Activated T-cell treated with anti-CD3 and anti-CD28 coated beads for 1 hour (primary cell): Measurements from ENCODE around the gene ARHGDIB.

Experiments
- DNase-seq: peaks from one replicate; pipeline ENCODE4 v3.0.0-alpha.2; 2020; ENCODE audit warnings: low read depth

The ARHGDIB gene

DNA sequence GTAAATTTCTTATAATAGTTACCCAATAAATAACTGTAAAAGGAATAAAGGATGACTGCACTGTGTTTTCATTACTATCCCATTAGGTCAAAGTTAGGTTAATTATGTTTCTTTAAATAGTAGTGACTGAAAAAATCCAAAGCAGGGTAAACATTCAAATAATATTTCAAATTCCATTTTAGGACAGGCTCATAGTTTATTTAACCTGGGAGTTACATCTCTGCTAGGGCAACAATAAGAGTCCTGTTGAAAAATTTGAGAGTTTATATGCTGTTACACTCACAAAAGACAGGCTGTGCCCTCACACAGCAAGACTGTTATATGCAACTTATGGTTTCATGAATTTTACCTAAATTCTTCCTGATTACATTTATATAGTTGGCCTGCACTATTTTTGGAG lies 31.1 kb downstream of the ARHGDIB start:
- DNase-seq, result no peak

DNA sequence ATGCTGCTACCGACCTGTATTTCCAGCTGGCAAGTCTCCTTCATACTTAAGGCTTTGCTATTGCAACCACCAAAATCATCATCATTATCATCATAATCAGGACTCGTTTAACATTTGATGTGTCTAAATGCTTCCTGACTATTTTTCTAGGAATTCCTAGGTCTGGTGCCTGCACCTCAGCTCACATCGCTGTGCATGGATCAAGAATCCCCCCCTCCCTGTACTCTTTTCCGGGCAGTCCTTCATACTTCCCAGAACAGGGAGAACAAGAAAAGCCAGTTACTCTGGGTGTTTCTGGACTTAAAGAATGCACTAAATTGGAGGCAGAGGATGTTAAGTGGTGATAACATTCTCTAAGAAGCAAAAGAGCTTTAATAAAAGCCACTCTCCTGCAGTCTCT lies 32.5 kb downstream of the ARHGDIB start:
- no peak for DNase-seq

DNA sequence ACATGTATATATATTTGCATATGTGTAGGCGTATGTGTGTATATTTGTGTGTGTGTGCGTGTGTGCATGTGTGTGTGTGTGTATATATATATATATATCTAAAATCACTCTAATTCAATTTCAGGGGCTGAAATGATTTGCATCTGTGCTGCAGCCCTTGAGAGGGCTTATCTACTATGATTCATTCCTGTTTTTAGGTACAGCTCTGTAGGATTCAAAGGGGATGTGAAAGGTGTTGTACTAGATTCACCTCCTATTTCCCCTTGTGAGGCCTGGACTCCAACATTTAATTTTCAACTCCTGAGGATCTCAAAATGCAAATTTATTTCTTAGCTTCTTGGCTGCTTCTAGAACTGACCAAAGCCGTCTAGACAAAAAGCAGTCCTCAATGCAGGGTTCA lies 34.1 kb downstream of the ARHGDIB start:
- DNase-seq, result no peak

DNA sequence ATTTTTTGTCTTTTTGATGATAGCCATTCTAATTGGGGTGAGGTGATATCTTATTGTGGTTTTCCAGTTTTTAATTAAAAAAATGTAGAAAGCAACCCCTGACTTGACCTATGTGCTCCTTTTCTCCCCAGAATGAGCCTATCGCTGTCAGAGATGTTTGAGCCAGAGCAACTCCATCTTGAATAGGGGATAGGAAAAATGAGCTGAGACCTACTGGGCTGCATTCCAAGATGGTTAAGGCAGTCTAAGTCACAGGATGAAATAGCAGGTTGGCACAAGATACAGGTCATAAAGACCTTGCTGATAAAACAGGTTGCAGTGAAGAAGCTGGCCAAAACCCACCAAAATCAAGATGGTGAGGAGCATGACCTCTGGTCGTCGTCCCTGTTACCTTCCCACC lies 36.9 kb downstream of the ARHGDIB start:
- no peak for DNase-seq

DNA sequence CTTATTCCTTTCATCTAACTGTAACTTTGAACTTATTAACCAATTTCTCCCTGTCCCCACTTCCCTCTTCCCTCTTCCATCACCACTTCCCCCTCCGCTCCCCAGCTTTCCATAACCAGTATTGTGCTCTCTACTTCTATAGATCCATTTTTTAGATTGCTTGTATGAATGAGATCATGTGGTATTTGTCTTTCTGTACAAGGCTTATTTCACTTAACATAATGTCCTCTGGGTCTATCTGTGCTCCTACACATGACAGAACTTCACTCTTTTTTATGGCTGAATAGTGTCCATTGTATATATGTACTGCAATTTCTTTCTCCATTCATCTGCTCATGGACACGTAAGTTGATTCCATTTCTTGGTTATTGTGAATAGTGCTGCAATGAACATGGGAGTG lies 37.5 kb downstream of the ARHGDIB start:
- no peak for DNase-seq

DNA sequence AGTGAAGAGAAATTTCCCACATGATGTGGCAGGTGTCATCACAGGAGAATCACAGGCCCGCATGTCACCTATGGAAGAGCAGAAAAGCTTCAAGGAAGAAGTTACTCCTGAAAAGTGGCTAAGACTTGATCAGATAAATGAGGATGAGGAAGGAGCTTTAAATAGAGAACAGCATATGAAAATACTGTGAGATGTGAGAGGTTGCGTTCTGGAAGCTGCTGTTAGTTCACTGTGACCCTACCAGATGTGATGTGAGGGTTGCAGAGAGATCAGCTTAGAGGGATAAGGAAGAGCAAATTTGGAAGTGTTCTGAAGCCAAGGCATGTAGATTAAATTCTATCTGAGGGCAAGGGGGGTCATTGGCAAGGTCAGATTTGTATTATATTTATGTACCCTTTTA lies 40.2 kb downstream of the ARHGDIB start:
- DNase-seq, result no peak

DNA sequence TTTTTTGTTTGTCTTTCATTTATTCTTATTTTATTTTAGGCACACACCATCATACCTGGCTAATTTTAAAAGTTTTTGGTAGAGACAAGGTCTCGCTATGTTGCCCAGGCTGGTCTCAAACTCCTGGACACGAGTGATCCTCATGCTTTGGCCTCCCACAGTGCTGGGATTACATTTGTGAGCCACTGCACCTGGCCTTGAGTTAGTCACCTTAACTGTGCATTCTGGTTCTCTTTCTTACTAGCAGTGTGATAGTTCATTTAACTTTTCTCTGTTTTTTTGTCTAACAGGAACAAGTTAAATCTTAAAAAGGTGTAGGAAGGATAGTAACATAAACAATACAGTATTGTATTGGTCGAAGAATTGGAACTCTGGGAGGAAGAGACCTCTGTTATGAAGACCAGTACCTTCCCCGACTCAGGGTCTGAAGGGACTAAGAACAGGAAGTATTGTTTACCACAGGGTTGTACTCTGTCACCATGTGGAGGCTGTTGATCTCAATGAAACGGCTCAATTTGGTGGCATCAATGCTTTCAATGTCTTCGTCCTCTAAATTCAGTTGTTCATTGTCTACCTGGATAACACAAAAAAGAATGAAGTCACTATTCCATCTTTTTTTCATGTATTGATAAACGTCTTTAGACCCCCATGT lies 40.8 kb downstream of the ARHGDIB start:
- no peak for DNase-seq

DNA sequence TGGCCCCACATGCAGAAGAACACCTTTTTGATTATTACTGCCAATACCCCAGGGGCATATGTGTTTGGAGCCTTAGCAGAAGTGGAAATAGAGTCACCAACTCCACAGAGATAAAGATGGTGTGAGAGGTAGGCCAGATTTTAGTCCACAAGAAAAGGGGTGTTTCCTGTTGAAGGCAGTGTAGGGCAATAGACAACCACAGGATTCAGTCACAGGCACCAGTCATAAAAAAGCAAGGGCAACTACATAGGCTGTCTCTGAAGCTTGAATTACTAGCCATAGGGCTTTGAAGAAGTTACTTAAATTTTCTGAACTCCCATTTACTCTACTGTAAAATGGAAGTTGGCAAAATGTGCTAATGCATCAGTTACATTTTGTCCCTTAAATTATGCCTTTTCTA lies 41.9 kb downstream of the ARHGDIB start:
- no peak for DNase-seq

DNA sequence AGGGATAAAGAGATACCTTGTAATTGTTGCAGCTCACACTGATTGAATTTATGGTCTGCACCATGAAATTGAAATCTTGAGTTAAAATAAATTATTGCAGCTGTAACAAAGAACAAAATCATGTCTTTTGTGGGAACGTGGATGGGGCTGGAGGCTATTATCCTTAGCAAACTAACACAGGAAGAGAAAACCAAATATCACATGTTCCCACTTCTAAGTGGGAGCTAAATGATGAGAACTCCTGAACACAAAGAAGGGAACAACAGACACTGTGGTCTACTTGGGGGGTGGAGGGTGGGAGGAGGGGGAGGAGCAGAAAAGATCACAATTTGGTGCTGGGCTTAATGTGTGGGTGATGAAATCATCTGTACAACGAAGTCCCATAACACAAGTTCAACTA lies 45.7 kb downstream of the ARHGDIB start:
- DNase-seq, result no peak

DNA sequence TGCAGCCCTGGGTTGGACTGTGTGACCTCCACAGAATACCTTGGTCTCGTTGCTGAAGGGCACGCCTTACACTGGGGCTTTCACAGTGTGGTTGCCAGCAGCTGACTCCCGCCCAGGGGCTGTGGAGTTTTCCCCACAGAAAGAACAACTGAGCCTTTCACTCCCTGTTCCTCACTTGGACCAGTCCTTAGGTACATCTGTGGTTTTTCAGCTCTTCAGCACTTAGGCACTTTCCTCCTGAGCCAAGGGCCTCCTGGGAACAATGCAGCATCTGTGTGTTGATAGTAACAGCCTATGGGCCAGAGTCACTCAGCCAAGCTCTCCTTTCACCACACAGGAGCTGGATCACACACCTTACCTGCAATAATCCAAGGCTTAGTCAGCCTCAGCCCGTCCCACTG lies 48.0 kb downstream of the ARHGDIB start:
- no peak for DNase-seq

DNA sequence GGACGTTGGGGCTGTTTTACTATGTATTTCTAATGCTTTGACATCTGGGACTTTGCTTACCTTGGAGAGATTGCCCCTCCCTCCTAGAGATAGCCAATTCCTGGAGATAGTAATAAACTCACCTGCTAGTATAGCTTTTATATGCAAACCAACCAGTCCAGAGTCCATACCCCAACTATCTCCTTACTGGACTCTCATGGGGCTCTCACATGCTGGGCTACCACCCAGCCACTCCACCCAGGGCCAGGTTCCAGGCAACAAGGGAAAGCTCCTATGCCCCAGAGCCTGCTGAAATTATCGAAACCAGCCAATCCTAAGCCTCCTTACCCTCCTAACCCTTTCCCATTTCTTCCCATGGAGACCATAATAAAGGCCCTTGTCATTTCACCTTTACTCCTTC lies 50.3 kb downstream of the ARHGDIB start:
- DNase-seq, result no peak

DNA sequence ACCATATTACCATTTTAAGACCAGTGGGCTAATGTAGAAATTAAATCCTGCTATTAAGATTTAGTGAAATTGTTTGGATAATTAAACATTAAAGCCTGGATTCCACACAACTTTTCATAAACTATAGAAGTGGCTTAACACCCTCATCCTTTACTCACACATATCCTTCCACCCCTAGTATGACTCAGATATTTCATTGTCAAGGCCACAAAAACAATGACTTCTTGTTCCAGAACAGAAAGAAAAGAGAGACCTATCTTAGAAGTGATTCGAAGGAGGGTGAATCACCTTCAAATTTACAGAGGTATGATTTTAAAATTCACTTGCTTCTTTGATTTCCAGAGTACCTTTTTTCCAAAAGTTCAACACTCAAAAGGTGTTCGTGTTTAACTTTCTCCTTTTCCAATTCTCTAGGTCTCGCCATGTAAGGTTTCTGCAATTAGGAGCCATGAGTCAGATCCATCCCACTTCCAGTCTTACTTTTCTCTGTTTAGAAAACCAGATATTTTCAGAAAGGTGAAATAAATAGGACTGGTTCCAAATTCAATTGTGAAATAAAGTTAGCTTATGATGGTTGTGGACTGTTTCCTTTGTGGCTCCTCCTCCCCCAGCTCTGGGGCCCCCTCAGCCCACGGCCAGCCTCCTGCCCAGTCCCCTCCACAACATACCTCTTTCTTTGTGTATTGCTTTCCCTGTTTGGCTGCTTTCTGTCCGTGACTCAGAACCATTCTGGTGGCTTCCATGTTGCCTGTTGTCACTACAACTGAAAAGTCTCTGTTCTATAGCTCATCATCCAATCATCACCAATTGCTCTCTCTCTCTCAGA lies 51.1 kb downstream of the ARHGDIB start:
- DNase-seq, result no peak

DNA sequence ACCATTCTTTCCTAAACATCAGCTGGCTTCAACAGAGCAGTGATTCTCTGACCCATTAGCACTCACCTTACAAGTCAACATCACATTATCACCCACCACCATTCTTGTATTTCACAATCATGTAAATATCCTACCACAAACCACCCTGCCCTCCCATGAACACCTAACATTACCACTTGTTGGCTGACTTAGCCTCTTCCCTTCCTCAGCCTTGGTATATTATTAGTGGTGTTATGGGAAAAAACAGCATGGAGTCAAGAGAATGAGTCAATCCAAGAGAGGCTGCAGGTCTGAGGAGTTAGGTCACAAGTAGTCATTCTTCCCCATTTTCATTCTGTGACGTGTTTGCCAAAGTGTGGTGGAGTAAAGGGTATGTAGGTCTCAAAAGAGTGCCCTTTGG lies 53.4 kb downstream of the ARHGDIB start:
- DNase-seq, result no peak

DNA sequence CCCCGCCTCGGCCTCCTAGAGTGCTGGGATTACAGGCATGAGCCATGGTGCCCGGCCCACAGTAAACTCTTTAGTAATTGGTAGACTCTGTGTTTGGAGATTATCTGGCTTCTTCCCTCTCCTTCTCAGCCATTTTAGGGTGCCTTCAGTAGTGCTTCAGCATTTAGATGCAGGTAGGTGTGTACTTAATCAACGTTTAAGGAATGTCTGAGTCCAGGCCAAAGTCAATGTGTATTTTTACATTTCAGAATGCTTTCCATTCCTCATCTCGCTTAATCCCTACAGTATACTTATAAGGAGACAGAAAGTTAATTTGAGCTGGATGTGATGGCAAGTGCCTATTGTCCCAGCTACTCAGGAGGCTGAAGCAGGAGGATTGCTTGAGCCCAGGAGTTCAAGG lies 55.3 kb downstream of the ARHGDIB start:
- no peak for DNase-seq

DNA sequence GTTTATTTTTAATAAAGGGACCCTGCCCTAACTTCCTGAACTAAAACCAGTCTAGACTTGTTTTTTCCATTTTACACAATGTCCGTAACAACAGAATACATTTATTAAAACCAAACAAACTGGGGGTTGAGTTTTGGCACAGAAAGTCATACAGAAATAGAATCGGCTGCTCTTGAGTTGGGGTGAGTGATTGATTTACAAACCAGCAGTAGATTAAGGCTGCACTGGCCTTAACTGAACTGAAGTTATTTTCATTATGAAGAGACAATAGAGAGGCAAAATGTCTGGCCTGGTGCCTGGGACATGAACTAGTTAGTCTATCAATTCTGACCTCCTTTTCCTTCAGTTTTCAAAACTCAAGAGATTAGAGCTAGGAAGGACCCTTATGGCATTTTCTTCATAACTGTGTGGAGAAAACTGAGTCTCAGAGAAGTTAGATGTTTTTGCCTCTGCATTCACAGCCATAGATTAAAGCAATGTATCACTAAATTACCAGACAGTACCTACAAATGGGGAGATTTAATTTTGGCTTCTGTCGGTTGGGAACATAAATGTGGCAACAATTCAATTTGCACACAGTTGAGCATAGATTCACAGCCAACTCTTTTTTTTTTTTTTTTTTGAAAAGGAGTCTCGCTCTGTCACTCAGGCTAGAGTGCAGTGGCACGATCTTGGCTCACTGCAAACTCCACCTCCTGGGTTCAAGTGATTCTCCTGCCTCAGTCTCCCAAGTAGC lies 56.0 kb downstream of the ARHGDIB start:
- DNase-seq, result no peak

DNA sequence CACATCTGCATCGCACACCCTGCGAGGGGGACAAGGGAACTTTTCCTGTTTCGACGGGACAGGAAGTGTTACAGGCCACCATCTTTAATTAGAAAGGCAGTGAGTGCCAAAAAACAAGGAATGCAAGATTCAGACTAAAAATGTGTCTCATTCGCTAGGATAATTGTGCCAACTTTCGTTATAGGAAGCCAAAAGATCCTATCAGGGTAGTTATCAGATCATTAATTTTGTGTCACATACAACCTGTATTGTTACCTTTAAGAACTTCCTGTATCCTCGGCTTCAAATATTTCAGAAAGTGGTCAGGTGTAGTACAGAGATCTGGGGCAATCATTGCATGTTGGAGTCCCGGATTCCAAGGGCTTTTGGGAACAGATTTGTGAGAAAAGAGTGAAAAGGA lies 56.5 kb downstream of the ARHGDIB start:
- no peak for DNase-seq

DNA sequence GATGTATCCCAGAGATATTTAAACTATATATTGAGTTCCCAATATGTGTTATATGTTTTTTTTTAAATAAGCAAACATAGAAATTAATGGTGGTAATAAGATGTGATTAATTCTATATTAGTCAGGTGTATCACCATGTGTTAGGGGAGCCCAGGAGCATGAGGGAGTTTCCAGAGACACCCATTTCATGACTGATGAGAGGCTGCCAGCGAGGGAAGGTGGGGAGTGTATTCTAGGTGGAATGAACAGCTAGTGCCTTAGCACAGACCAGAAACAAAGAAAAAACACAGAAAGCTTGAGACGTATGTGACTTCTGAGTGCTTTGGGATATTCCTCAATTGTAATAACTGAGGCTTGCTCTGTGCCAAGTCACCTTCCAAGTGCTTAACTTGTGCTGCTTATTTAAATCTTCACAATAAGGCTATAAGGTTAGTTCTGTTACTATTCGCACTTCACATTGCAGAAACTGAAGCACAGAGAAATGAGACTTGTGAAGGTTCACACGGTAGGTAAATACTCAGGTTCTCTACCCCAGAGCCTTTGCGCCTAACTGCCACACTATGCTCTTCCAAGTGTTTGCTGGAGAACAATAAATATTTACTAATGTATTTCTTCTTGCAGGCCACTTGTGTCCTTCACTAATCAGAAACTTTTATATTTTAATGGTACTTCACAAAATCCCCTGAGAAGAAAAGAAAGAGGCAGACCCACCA lies 57.9 kb downstream of the ARHGDIB start:
- DNase-seq, result no peak

DNA sequence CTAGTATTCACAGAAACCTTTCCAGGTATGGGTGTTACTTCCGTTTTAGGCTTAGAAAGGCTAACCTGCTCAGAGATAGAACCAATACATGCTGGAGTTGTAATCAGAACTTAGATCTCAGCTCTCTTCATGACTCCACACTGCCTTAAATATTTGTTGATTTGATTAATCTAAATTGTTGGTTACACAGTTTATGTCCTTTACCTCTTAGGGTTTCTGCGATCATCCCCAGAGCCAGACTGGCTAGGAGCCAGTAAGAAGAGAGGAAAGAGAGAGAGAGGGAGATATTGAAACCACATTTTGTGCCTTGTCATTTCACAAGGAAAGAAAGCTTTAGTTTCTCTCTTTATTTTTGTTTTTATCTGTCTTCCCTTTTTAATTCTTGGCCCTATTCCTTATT lies 58.9 kb downstream of the ARHGDIB start:
- no peak for DNase-seq

DNA sequence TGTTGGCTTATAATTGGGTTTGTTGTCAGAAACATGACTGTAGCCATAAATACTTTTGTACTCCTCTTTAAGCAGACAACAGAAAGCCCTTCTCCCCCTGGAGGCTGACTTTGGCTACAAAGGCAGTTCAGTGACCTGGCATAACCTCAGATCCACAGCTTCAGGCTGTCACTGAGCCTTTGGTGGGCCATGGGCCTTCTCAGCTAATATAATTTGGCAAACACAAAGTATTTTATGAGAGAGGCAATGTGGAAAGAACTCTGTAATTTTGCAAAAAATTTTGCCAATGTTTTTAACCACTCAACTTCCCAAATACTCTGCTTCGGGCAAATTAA lies 60.2 kb downstream of the ARHGDIB start:
- DNase-seq, result no peak

DNA sequence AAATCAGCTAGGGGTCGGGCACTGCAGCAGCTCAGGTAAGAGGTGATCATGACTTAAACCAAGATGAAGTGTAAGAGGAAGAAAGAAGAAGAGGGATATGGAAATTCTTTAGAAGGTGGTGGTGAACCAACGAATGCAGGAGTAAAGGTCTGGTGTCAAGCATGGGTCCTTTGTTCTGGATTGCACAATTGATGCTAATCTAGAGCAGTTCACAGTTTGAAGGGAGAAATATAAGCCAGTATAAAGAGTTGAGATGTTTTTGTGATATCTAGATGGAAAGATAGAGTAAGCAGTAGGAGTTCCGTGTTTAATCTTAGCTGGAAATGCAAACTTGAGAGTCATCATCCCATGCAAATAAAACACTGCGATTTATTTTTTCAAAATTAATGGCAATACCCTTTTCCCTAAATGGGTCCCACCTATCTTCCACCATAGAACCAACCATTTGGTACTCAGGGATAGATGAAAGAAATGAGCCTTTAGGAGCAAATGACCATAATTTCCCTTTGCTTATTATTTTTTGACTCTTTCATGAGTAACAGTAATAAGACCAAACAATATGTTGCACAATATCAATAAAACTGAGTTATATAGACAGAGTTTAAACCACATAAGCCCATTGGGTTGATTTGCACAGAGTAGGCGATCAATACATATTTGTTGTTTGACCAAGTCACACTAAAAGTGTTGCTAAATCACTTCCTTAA lies 60.7 kb downstream of the ARHGDIB start:
- DNase-seq, result no peak

DNA sequence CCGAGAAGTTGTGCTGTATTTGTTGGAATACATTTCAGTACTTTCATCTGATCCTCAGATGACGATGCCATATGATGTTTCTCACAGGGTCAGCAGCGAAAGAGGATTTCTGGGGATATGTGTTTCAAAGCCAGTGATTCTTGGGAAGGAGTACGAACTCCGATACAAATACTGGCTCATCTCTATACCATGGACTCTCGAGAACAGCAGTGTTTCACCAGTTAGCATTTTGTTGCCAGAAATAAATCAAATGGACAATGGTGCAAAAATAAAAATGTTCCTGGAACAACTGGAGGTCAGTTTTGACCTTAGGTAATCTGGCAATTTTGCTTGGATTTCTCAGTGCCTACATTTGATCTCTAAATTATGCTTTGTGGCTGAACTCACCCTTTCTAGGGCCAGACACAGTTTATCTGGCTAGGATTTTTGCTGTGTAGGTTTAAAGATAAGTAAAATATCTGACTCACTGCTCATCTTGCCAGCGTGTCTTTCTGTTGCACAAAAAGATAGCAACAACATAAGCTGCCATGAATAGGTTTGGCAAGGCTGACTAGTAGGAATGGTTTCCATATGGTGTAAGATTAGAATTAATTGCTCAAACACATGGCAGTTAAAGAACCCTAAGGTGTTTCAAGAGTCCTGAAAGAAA lies 64.8 kb downstream of the ARHGDIB start:
- no peak for DNase-seq
